GM12892 (cell line): ENCODE measurements around the gene LMO1.

Experiments used
- POLR2A ChIP-seq: IDR thresholded peaks from 2 replicates; pipeline ENCODE4 v1.6.1; 2011; ENCODE audit warnings: low read depth, low read length, control low read depth
- POLR2AphosphoS5 ChIP-seq: IDR thresholded peaks from 2 replicates; pipeline ENCODE4 v1.6.1; 2011; ENCODE audit warnings: low read depth, low read length, control low read depth

DNA sequence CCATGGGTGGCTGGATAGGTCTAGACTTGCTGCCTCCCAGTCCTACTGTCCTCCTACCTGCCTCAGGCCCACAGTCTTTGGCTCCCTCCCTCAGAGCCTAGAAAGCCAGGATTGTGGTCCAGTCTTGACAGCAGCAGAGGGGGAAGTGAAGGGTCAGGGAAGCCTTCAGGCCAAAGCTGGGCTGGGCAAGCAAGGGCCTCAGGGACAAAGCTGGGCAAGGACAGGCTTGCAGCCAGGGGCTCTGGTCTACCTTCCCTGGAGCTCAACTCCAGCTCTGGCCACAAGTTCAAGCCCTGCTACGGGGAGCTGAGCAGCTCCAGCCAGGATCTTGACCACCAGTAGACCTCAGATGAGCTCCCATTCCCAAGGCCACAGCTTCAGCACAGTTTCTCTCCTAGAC, 14.9 kb downstream of the LMO1 start:
- TF ChIP-seq POLR2AphosphoS5 (no peak), POLR2A (no peak)
